Measurements from ENCODE around the gene ZIM2.

The ZIM2 gene

GRCh38 chr19:56838909-56839651 is 1.4 kb downstream of the ZIM2 start:
- DNase-seq (ENCODE audit: low read depth in 2 of 2): no peak

- no peak for DNase-seq (ENCODE audit: low read depth in 2 of 2)
Measured at GRCh38 chr19:56838024-56838908, 2.3 kb downstream of the ZIM2 start.

GRCh38 chr19:56837492-56838023 is 3.0 kb downstream of the ZIM2 start:
- no peak for DNase-seq (ENCODE audit: low read depth in 2 of 2)

GRCh38 chr19:56837004-56837403 is 3.5 kb downstream of the ZIM2 start:
- DNase-seq (ENCODE audit: low read depth in 2 of 2): no peak

GRCh38 chr19:56836059-56836458 is 4.5 kb downstream of the ZIM2 start:
- no peak for DNase-seq (ENCODE audit: low read depth in 2 of 2)

GRCh38 chr19:56835401-56835800 is 5.1 kb downstream of the ZIM2 start:
- no peak for DNase-seq (ENCODE audit: low read depth in 2 of 2)

- no peak for DNase-seq (ENCODE audit: low read depth in 2 of 2)
Measured at GRCh38 chr19:56834564-56835375, 5.8 kb downstream of the ZIM2 start.

- no peak for DNase-seq (ENCODE audit: low read depth in 2 of 2)
Measured at GRCh38 chr19:56832352-56832928, 8.1 kb downstream of the ZIM2 start.

GRCh38 chr19:56831255-56831654 is 9.3 kb downstream of the ZIM2 start:
- no peak for DNase-seq (ENCODE audit: low read depth in 2 of 2)

- no peak for DNase-seq (ENCODE audit: low read depth in 2 of 2)
Measured at GRCh38 chr19:56829596-56829995, 10.9 kb downstream of the ZIM2 start.

GRCh38 chr19:56827708-56828107 is 12.8 kb downstream of the ZIM2 start:
- DNase-seq (ENCODE audit: low read depth in 2 of 2): no peak

- no peak for DNase-seq (ENCODE audit: low read depth in 2 of 2)
Measured at GRCh38 chr19:56823956-56824355, 16.6 kb downstream of the ZIM2 start.

- no peak for DNase-seq (ENCODE audit: low read depth in 2 of 2)
Measured at GRCh38 chr19:56823417-56823816, 17.1 kb downstream of the ZIM2 start.

- no peak for DNase-seq (ENCODE audit: low read depth in 2 of 2)
Measured at GRCh38 chr19:56822755-56823154, 17.8 kb downstream of the ZIM2 start.

- no peak for DNase-seq (ENCODE audit: low read depth in 2 of 2)
Measured at GRCh38 chr19:56821675-56822074, 18.9 kb downstream of the ZIM2 start.

GRCh38 chr19:56821209-56821608 is 19.3 kb downstream of the ZIM2 start:
- no peak for DNase-seq (ENCODE audit: low read depth in 2 of 2)

GRCh38 chr19:56819166-56819565 is 21.4 kb downstream of the ZIM2 start:
- no peak for DNase-seq (ENCODE audit: low read depth in 2 of 2)

GRCh38 chr19:56814656-56815055 is 25.9 kb downstream of the ZIM2 start:
- DNase-seq (ENCODE audit: low read depth in 2 of 2): no peak

- no peak for DNase-seq (ENCODE audit: low read depth in 2 of 2)
Measured at GRCh38 chr19:56813531-56813930, 27.0 kb downstream of the ZIM2 start.

- no peak for DNase-seq (ENCODE audit: low read depth in 2 of 2)
Measured at GRCh38 chr19:56811480-56811879, 29.0 kb downstream of the ZIM2 start.

- no peak for DNase-seq (ENCODE audit: low read depth in 2 of 2)
Measured at GRCh38 chr19:56810260-56810659, 30.3 kb downstream of the ZIM2 start.
